HepG2 (cell line): Measurements from ENCODE around the gene AJUBA. TPM values are rescaled to one million over a fixed set of nuclear protein-coding genes. Genes with fewer than 3 reads are reported as not detected.

Experiments used
- KAT2B ChIP-seq: fragments of 150-350 bp; IDR thresholded peaks from 2 replicates; pipeline ENCODE4 v1.6.1; 2014; ENCODE audit warnings: low read depth, low read length, borderline replicate concordance
- KDM5A ChIP-seq: fragments of 200-600 bp; sonication (generic); IDR thresholded peaks from 2 replicates; pipeline ENCODE4 v1.7.0; 2018; ENCODE audit warnings: antibody characterized with exemption, mild to moderate bottlenecking, low read length, borderline replicate concordance
- MED13 ChIP-seq: sonication (generic); formaldehyde crosslinking; IDR thresholded peaks from 2 replicates; pipeline ENCODE4 v1.5.0; 2020; ENCODE audit warnings: missing genetic modification reagents
- PITX1 ChIP-seq: sonication (generic); formaldehyde crosslinking; IDR thresholded peaks from 2 replicates; pipeline ENCODE4 v1.5.1; 2020; ENCODE audit warnings: mild to moderate bottlenecking, missing genetic modification reagents
- RXRB ChIP-seq: IDR thresholded peaks from 2 replicates; pipeline ENCODE4 v1.6.1; 2016; ENCODE audit warnings: borderline replicate concordance, missing genetic modification reagents, missing compliant biosample characterization
- STAT5B ChIP-seq: sonication (generic); formaldehyde crosslinking; IDR thresholded peaks from 2 replicates; pipeline ENCODE4 v1.4.0; 2020; ENCODE audit warnings: missing genetic modification reagents
- ZNF207 ChIP-seq: fragments of 450-650 bp; IDR thresholded peaks from 2 replicates; pipeline ENCODE4 v1.6.1; 2016; ENCODE audit warnings: antibody characterized with exemption, borderline replicate concordance
- ZNF234 ChIP-seq: sonication (generic); formaldehyde crosslinking; conservative IDR thresholded peaks from 2 replicates; pipeline ENCODE4 v1.5.1; 2020; ENCODE audit warnings: mild to moderate bottlenecking, missing genetic modification reagents
- ZNF292 ChIP-seq: sonication (generic); formaldehyde crosslinking; IDR thresholded peaks from 2 replicates; pipeline ENCODE4 v1.8.1; 2022; ENCODE audit warnings: mild to moderate bottlenecking, low read depth, missing genetic modification reagents, borderline replicate concordance
- ZNF3 ChIP-seq: IDR thresholded peaks from 2 replicates; pipeline ENCODE4 v1.7.0; 2017; ENCODE audit warnings: inconsistent platforms
- ZNF839 ChIP-seq: sonication (generic); formaldehyde crosslinking; IDR thresholded peaks from 2 replicates; pipeline ENCODE4 v1.4.0; 2020; ENCODE audit warnings: missing genetic modification reagents, mild to moderate bottlenecking, borderline replicate concordance
- polyA plus RNA-seq, 8 experiments: library from polyadenylated mRNA; depleted of rRNA in 3 of 8; stranded (reverse) in 7 of 8; unstranded in 1 of 8; fragments of >200 nt; fragmentation: Illumina TruSeq in 4 of 8; extraction: Trizol in 4 of 8; gene quantifications; 2 replicates each; pipeline versions ENCODE4 v1.2.1 to v1.2.3, GENCODE V29; 2011 to 2016; ENCODE audit warnings: low read depth in 4 of 8, missing spikeins in 1 of 8, mixed read lengths in 1 of 8; ENCODE audit not compliant: insufficient read depth in 1 of 8
- total RNA-seq, 5 experiments: library from RNA; depleted of rRNA; stranded (reverse); fragments of >200 nt; fragmentation: Illumina TruSeq; extraction: Trizol; gene quantifications; 2 replicates each; pipeline ENCODE4 v1.2.3, GENCODE V29; 2016; ENCODE audit warnings: low read depth in 1 of 5
- TF ChIP-seq, protein P1 (sequence below): IDR thresholded peaks from 2 replicates; pipeline ENCODE4 v1.6.1; 2016; ENCODE audit warnings: low read depth, missing genetic modification reagents, missing compliant biosample characterization
- TF ChIP-seq, protein P2 (sequence below): IDR thresholded peaks from 2 replicates; pipeline ENCODE4 v1.6.1; 2016; ENCODE audit warnings: control low read depth
- TF ChIP-seq, protein P3 (sequence below): IDR thresholded peaks from 2 replicates; pipeline ENCODE4 v1.6.1; 2016; ENCODE audit warnings: missing genetic modification reagents, missing compliant biosample characterization
- TF ChIP-seq, protein P4 (sequence below): IDR thresholded peaks from 2 replicates; pipeline ENCODE4 v1.6.1; 2016
- TF ChIP-seq, protein P5 (sequence below): sonication (generic); formaldehyde crosslinking; IDR thresholded peaks from 2 replicates; pipeline ENCODE4 v1.8.1; 2023; ENCODE audit warnings: missing genetic modification reagents, mild to moderate bottlenecking, borderline replicate concordance
- TF ChIP-seq, protein P6 (sequence below): sonication (generic); formaldehyde crosslinking; IDR thresholded peaks from 2 replicates; pipeline ENCODE4 v1.4.0; 2020; ENCODE audit warnings: missing genetic modification reagents
- TF ChIP-seq, protein P7 (sequence below): sonication (generic); formaldehyde crosslinking; IDR thresholded peaks from 2 replicates; pipeline ENCODE4 v1.8.0; 2022; ENCODE audit warnings: mild to moderate bottlenecking, missing genetic modification reagents; ENCODE audit not compliant: insufficient replicate concordance

The AJUBA gene
- total and polyA plus RNA-seq, 2 of the 13 experiments (the other 11 are each of a cell fraction or from before 2014, with no cell fraction given), result 157 to 241 TPM

DNA sequence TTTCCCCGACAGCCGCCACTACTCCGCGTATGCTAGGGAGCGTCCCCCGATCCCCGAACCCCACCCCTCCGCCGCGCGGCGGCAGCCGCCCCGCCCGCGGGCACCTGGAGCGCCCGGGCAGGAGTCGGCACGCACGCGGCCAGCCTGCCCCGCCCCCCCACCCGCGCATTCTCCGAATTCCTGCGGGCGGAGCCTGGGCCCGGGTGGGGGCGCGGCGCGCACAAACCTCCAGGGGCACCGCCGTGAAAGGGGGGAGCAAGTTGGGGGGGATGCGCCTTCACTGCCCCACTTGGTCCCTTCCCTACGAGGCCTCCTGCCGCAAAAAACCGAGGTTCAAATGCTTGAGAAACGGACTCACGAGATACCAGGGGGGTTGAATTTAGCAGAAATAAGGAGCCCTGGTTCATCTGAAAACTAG is 1.7 kb downstream of the AJUBA start (continued):
- TF ChIP-seq ZNF292 (no peak), ZNF234 (CRISPR knock-in tag) (no peak), KAT2B (no peak), ZNF207 (no peak), STAT5B (CRISPR knock-in tag) (no peak), PITX1 (CRISPR knock-in tag) (no peak), ZNF839 (CRISPR knock-in tag) (no peak), RXRB (peak; percentile 53), ZNF3 (CRISPR knock-in tag) (no peak), MED13 (CRISPR knock-in tag) (no peak), KDM5A (no peak; the same call in 1 of the 2 replicates)
- TF ChIP-seq, protein P1, sequence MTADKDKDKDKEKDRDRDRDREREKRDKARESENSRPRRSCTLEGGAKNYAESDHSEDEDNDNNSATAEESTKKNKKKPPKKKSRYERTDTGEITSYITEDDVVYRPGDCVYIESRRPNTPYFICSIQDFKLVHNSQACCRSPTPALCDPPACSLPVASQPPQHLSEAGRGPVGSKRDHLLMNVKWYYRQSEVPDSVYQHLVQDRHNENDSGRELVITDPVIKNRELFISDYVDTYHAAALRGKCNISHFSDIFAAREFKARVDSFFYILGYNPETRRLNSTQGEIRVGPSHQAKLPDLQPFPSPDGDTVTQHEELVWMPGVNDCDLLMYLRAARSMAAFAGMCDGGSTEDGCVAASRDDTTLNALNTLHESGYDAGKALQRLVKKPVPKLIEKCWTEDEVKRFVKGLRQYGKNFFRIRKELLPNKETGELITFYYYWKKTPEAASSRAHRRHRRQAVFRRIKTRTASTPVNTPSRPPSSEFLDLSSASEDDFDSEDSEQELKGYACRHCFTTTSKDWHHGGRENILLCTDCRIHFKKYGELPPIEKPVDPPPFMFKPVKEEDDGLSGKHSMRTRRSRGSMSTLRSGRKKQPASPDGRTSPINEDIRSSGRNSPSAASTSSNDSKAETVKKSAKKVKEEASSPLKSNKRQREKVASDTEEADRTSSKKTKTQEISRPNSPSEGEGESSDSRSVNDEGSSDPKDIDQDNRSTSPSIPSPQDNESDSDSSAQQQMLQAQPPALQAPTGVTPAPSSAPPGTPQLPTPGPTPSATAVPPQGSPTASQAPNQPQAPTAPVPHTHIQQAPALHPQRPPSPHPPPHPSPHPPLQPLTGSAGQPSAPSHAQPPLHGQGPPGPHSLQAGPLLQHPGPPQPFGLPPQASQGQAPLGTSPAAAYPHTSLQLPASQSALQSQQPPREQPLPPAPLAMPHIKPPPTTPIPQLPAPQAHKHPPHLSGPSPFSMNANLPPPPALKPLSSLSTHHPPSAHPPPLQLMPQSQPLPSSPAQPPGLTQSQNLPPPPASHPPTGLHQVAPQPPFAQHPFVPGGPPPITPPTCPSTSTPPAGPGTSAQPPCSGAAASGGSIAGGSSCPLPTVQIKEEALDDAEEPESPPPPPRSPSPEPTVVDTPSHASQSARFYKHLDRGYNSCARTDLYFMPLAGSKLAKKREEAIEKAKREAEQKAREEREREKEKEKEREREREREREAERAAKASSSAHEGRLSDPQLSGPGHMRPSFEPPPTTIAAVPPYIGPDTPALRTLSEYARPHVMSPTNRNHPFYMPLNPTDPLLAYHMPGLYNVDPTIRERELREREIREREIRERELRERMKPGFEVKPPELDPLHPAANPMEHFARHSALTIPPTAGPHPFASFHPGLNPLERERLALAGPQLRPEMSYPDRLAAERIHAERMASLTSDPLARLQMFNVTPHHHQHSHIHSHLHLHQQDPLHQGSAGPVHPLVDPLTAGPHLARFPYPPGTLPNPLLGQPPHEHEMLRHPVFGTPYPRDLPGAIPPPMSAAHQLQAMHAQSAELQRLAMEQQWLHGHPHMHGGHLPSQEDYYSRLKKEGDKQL (CRISPR knock-in tag), result no peak; the same call in 1 of the 2 replicates
- TF ChIP-seq, protein P2, sequence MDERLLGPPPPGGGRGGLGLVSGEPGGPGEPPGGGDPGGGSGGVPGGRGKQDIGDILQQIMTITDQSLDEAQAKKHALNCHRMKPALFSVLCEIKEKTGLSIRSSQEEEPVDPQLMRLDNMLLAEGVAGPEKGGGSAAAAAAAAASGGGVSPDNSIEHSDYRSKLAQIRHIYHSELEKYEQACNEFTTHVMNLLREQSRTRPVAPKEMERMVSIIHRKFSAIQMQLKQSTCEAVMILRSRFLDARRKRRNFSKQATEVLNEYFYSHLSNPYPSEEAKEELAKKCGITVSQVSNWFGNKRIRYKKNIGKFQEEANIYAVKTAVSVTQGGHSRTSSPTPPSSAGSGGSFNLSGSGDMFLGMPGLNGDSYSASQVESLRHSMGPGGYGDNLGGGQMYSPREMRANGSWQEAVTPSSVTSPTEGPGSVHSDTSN, result no peak
- TF ChIP-seq, protein P3, sequence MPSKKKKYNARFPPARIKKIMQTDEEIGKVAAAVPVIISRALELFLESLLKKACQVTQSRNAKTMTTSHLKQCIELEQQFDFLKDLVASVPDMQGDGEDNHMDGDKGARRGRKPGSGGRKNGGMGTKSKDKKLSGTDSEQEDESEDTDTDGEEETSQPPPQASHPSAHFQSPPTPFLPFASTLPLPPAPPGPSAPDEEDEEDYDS (CRISPR knock-in tag), result no peak
- TF ChIP-seq, protein P4, sequence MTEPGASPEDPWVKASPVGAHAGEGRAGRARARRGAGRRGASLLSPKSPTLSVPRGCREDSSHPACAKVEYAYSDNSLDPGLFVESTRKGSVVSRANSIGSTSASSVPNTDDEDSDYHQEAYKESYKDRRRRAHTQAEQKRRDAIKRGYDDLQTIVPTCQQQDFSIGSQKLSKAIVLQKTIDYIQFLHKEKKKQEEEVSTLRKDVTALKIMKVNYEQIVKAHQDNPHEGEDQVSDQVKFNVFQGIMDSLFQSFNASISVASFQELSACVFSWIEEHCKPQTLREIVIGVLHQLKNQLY, result peak; percentile 50
- TF ChIP-seq, protein P5, sequence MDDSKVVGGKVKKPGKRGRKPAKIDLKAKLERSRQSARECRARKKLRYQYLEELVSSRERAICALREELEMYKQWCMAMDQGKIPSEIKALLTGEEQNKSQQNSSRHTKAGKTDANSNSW (CRISPR knock-in tag), result no peak
- TF ChIP-seq, protein P6, sequence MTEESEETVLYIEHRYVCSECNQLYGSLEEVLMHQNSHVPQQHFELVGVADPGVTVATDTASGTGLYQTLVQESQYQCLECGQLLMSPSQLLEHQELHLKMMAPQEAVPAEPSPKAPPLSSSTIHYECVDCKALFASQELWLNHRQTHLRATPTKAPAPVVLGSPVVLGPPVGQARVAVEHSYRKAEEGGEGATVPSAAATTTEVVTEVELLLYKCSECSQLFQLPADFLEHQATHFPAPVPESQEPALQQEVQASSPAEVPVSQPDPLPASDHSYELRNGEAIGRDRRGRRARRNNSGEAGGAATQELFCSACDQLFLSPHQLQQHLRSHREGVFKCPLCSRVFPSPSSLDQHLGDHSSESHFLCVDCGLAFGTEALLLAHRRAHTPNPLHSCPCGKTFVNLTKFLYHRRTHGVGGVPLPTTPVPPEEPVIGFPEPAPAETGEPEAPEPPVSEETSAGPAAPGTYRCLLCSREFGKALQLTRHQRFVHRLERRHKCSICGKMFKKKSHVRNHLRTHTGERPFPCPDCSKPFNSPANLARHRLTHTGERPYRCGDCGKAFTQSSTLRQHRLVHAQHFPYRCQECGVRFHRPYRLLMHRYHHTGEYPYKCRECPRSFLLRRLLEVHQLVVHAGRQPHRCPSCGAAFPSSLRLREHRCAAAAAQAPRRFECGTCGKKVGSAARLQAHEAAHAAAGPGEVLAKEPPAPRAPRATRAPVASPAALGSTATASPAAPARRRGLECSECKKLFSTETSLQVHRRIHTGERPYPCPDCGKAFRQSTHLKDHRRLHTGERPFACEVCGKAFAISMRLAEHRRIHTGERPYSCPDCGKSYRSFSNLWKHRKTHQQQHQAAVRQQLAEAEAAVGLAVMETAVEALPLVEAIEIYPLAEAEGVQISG (CRISPR knock-in tag), result no peak
- TF ChIP-seq, protein P7, sequence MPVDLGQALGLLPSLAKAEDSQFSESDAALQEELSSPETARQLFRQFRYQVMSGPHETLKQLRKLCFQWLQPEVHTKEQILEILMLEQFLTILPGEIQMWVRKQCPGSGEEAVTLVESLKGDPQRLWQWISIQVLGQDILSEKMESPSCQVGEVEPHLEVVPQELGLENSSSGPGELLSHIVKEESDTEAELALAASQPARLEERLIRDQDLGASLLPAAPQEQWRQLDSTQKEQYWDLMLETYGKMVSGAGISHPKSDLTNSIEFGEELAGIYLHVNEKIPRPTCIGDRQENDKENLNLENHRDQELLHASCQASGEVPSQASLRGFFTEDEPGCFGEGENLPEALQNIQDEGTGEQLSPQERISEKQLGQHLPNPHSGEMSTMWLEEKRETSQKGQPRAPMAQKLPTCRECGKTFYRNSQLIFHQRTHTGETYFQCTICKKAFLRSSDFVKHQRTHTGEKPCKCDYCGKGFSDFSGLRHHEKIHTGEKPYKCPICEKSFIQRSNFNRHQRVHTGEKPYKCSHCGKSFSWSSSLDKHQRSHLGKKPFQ (CRISPR knock-in tag), result no peak
